Prostate gland (tissue), 2 donors: ENCODE results near the gene KBTBD6.

Source experiments
- POLR2A ChIP-seq: fragments of 450-650 bp; IDR thresholded peaks from one replicate; pipeline ENCODE4 v1.6.1; 2016; ENCODE audit warnings: antibody characterized with exemption, mild to moderate bottlenecking
- TF ChIP-seq, protein P1 (sequence below), 4 experiments: fragments of 200-600 bp in 2 of 4; fragments of 450-650 bp in 2 of 4; sonication (generic) in 2 of 4; IDR thresholded peaks; 1 replicate in 3 of 4; 2 replicates in 1 of 4; pipeline ENCODE4 v1.5.1; 2016 to 2019; ENCODE audit warnings: antibody characterized with exemption in 4 of 4, mild to moderate bottlenecking in 2 of 4, moderate library complexity in 2 of 4

DNA sequence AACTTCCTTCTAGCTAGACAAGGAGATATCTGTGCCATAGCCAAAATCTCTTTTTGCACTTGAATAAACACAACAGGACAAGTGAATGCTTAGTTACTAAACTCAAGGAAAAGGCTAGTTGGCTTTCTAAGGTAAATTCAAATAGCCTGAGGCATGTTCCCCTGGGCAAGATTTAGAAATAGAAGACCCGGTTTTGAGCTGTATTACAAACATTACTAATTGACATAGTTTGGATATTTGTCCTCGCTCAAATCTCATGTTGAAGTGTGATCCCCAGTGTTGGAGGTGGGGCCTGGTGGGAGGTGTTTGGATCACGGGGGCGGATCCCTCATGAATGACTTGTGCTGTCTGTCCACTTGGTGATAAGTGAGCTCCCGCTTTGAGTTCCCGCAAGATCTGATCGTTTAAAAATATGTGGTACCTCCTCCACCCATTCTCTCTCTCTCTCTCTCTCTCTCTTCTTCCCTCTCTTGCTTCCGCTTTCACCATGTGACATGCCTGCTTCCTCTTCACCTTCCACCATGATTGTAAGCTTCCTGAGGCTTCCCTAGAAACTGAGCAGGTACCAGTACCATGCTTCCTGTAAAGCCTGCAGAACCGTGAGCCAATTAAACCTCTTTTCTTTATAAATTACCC is 3.9 kb upstream of the KBTBD6 start:
- TF ChIP-seq, protein P1, sequence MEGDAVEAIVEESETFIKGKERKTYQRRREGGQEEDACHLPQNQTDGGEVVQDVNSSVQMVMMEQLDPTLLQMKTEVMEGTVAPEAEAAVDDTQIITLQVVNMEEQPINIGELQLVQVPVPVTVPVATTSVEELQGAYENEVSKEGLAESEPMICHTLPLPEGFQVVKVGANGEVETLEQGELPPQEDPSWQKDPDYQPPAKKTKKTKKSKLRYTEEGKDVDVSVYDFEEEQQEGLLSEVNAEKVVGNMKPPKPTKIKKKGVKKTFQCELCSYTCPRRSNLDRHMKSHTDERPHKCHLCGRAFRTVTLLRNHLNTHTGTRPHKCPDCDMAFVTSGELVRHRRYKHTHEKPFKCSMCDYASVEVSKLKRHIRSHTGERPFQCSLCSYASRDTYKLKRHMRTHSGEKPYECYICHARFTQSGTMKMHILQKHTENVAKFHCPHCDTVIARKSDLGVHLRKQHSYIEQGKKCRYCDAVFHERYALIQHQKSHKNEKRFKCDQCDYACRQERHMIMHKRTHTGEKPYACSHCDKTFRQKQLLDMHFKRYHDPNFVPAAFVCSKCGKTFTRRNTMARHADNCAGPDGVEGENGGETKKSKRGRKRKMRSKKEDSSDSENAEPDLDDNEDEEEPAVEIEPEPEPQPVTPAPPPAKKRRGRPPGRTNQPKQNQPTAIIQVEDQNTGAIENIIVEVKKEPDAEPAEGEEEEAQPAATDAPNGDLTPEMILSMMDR (IDR thresholded peaks at IDR 0.05) = no peak
- no peak for TF ChIP-seq POLR2A
